ENCODE data around the gene MGAT4B.

Gene MGAT4B

GRCh38 chr5:179767496-179768100 is 39.1 kb downstream of the MGAT4B start:
- DNase-seq, result no peak

- no peak for DNase-seq
These were observed 39.8 kb downstream of the MGAT4B start for GRCh38 chr5:179766726-179767455.

- DNase-seq, result no peak
These were observed 40.5 kb downstream of the MGAT4B start for GRCh38 chr5:179766021-179766725.

- no peak for DNase-seq
These were observed 41.3 kb downstream of the MGAT4B start for GRCh38 chr5:179765400-179765799.

- DNase-seq, result no peak
These were observed 42.6 kb downstream of the MGAT4B start for GRCh38 chr5:179764056-179764455.

- no peak for DNase-seq
These were observed 43.3 kb downstream of the MGAT4B start for GRCh38 chr5:179763215-179763945.

GRCh38 chr5:179762781-179763176 is 43.9 kb downstream of the MGAT4B start:
- no peak for DNase-seq

- no peak for DNase-seq
These were observed 44.4 kb downstream of the MGAT4B start for GRCh38 chr5:179762079-179762780.

- no peak for DNase-seq
These were observed 46.8 kb downstream of the MGAT4B start for GRCh38 chr5:179759581-179760551.

GRCh38 chr5:179758955-179759354 is 47.7 kb downstream of the MGAT4B start:
- DNase-seq, result no peak

GRCh38 chr5:179755022-179755421 is 51.6 kb downstream of the MGAT4B start:
- no peak for DNase-seq

GRCh38 chr5:179753971-179754370 is 52.7 kb downstream of the MGAT4B start:
- DNase-seq, result no peak

- DNase-seq, result no peak
These were observed 56.7 kb downstream of the MGAT4B start for GRCh38 chr5:179749857-179750508.

GRCh38 chr5:179747811-179748210 is 58.9 kb downstream of the MGAT4B start:
- DNase-seq, result no peak

Data from cortex of kidney (tissue), 1 donor.